Activated naive CD4-positive, alpha-beta T cell treated with anti-CD3 and anti-CD28 coated beads, Interleukin-2, amount 10 ng/mL, durations not matched to agents 5 hours and 36 hours (primary cell): ENCODE data around the gene C4orf33. TPM values are rescaled to one million over a fixed set of nuclear protein-coding genes. Genes with fewer than 3 reads are reported as not detected.

Experiments
- total RNA-seq, 2 experiments: library from RNA; stranded (reverse); gene quantifications; one replicate each; pipeline ENCODE4 v1.2.3, GENCODE V29; 2021

The C4orf33 gene
- 10 to 100 TPM; 14.3 to 14.6 TPM for total RNA-seq

GRCh38 chr4:129095811-129096454, at the start of gene C4orf33:
C4orf33 (plus strand) TSS chr4:129096152; CDS start chr4:129102611, 6,459 bp downstream.

GRCh38 chr4:129093191-129093920, 2.6 kb upstream of the C4orf33 start, which contains the start of gene SCLT1:
SCLT1 (minus strand) TSS chr4:129093539; CDS start chr4:129093103, 436 bp downstream.

Other genes starting within 250 kb of the C4orf33 start
- gene SCLT1, start 2.6 kb upstream of the C4orf33 start, total RNA-seq: 10 to 100 TPM; 27.5 to 28.2 TPM